ENCODE results near the gene NLRP9. TPM values are rescaled to one million over a fixed set of nuclear protein-coding genes. Genes with fewer than 3 reads are reported as not detected.

Gene NLRP9
- total and polyA plus RNA-seq, 8 donors = 0.08 TPM; not detected in 7

DNA sequence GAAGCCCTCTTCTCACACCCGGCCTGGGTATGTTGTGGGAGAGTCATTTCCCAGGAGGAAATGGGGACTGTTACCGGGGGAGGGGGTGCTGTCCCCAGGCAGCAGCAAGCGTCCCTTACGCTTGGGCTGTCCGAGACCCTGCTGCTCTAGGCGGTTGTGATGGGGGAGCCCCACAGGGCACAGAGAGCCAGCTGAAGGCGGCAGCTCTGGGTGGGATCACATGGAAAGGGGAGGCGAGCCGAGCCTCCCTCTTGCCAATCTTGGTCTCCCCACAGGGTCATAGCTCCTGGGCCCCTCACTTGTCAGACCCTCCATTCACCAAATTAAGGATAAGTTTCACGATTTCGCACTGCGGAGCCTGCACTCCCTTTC, 41.1 kb downstream of the NLRP9 start:
- no peaks in the 10 kb centered on the region for H3K4me1 ChIP-seq
- DNase-seq (peak in 1 of 4 donors; percentile 34), ATAC-seq (no peak)
- no peaks in the 10 kb centered on the region for H3K27me3 ChIP-seq
- H3K36me3 ChIP-seq = peaks cover 0 to 91% of the 10 kb centered on the region in 2 donors
- no peak overlapping the region for H3K4me3 ChIP-seq
- H3K9me3 ChIP-seq = no peaks in the 10 kb centered on the region
- intact Hi-C loops (cut with DNase I) = no loop called here
- H3K27ac ChIP-seq = no peak overlapping the region
- TF ChIP-seq, protein P1, sequence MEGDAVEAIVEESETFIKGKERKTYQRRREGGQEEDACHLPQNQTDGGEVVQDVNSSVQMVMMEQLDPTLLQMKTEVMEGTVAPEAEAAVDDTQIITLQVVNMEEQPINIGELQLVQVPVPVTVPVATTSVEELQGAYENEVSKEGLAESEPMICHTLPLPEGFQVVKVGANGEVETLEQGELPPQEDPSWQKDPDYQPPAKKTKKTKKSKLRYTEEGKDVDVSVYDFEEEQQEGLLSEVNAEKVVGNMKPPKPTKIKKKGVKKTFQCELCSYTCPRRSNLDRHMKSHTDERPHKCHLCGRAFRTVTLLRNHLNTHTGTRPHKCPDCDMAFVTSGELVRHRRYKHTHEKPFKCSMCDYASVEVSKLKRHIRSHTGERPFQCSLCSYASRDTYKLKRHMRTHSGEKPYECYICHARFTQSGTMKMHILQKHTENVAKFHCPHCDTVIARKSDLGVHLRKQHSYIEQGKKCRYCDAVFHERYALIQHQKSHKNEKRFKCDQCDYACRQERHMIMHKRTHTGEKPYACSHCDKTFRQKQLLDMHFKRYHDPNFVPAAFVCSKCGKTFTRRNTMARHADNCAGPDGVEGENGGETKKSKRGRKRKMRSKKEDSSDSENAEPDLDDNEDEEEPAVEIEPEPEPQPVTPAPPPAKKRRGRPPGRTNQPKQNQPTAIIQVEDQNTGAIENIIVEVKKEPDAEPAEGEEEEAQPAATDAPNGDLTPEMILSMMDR (IDR thresholded peaks at IDR 0.05) = no peak

DNA sequence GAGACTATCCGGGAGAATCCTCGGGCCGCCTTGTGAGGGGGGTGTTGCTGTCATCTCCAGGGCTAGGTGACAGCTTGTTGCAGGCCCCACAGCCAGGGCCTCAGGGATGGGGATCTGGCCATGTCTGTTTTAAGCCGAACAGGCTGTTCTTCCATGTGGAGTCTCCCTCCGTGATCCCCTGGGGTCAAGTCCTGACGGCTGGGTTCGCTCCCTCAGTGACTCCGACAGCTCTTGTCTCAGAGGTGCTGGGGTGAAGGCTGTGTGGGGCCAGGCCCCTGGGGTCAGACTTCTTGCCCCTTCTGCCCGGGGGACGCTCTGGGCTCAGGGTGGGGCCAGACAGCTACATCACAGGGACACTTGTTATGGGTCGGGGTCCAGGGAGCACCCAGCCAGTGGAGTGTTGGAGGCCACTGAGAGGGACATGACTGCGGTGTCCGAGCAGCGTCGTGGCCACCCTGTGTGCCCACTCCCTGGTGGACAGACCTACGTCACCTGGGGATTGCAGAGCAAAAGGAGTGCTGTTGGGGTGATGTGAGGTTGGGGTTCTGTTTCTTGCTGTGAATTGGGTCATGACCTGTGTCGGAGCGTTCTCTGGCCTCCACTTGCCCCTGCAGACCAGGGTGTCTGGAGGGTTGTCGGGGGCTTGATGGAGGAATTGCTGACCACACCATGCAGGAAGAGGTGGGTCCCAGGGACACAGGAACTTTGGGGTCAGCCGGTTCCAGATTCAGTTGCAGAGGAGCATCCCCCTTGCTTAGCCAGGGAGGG, 41.7 kb downstream of the NLRP9 start:
- TF ChIP-seq, protein P1 (IDR thresholded peaks at IDR 0.05) = no peak
- DNase-seq (no peak), ATAC-seq (no peak)
- H3K36me3 ChIP-seq = peaks cover 0 to 96% of the 10 kb centered on the region in 2 donors
- H3K4me3 ChIP-seq = no peak overlapping the region
- no peaks in the 10 kb centered on the region for H3K27me3 ChIP-seq
- intact Hi-C loops (cut with DNase I) = no loop called here
- no peaks in the 10 kb centered on the region for H3K9me3 ChIP-seq
- H3K27ac ChIP-seq = no peak overlapping the region
- H3K4me1 ChIP-seq = no peaks in the 10 kb centered on the region

DNA sequence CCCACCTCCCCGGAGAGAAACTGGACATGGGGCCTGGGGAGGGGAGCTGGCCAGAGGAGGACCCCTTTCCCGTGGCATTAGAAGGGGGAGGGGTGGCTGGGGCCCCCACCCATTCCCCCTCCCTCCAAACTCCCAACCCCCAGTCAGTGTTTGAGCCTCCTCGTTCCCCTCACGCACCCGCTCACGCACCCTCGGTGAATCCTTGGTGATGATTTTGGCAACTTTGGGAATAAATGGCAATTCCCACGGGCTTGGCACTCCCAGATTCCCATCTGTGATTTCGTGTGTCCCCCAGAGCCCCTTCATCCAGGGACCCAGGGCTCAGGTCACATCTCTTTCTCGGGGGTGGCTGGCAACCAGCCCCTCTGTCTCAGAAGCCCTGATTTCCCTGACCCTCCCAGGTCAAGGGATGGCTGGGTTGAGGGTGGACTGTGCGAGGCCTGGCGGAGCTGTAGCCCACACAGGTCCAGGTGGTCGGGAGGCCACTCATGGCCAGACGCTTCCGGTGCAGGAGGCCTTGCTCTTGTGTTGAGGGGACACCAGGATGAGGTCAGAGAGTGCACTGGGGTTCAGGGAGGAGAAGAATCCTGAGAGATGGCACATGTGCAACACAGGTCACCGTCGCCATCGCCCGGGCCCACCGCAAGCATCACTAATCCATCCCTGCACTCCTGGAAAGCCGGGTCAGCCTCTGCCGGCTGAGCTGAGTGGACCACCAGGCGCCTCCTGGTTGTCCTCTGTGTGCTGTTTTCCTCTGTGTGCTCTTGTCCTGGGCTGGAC, 42.5 kb downstream of the NLRP9 start:
- H3K27me3 ChIP-seq = no peaks in the 10 kb centered on the region
- H3K27ac ChIP-seq = no peak overlapping the region
- H3K4me3 ChIP-seq = no peak overlapping the region
- H3K36me3 ChIP-seq = peaks cover 0 to 100% of the 10 kb centered on the region in 2 donors
- no peaks in the 10 kb centered on the region for H3K9me3 ChIP-seq
- intact Hi-C loops (cut with DNase I) = no loop called here
- no peaks in the 10 kb centered on the region for H3K4me1 ChIP-seq
- peak in 1 of 4 donors; percentile 44 for DNase-seq
- TF ChIP-seq, protein P1 (IDR thresholded peaks at IDR 0.05) = no peak
- no peak for ATAC-seq

GRCh38 chr19:55694656-55695491, 43.3 kb downstream of the NLRP9 start:
- Histone ChIP-seq H3K4me3 (no peak overlapping the region), H3K27ac (no peak overlapping the region), H3K27me3 (no peaks in the 10 kb centered on the region), H3K9me3 (no peaks in the 10 kb centered on the region), H3K36me3 (peaks cover 0 to 100% of the 10 kb centered on the region in 2 donors), H3K4me1 (no peaks in the 10 kb centered on the region)
- no peak for DNase-seq
- TF ChIP-seq, protein P1 (IDR thresholded peaks at IDR 0.05) = no peak
- no peak for ATAC-seq
- intact Hi-C loops (cut with DNase I) = no loop called here
